ENCODE results near the gene DGUOK.

GRCh38 chr2:73977466-73977865 lies 50.8 kb downstream of the DGUOK start:
- no peak for TF ChIP-seq CTCF (IDR thresholded peaks at IDR 0.05; ENCODE audit: low read depth, low read length)
- no peak for TF ChIP-seq MYC (IDR thresholded peaks at IDR 0.05; ENCODE audit: low read depth, low read length)

Measured in NB4 (cell line).